Measurements from ENCODE around the gene NRL.

The NRL gene

DNA sequence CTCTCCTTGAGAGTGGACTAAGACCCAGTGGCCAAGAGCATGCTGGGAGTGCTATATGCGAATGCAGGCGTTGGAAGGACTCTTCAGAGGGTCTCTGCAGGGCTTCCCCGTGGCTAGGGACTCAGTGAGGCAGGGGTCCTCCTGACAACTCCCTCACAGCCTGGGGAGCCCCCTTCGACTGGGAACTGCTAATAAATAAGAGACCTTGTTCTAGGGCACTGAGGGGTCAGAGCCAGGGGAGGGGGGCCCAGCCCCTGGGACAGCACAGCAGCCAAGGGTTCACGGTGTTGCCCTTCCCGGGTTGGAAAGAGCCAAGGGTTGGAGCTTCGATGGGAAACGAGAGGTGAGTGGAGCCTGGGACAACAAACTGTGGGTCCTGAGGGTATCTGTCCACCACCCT lies 49.3 kb downstream of the NRL start:
- no peak for DNase-seq (ENCODE audit: low read depth)

- no peak for DNase-seq (ENCODE audit: low read depth)
These were observed 49.9 kb downstream of the NRL start for GRCh38 chr14:24064856-24065255.

DNA sequence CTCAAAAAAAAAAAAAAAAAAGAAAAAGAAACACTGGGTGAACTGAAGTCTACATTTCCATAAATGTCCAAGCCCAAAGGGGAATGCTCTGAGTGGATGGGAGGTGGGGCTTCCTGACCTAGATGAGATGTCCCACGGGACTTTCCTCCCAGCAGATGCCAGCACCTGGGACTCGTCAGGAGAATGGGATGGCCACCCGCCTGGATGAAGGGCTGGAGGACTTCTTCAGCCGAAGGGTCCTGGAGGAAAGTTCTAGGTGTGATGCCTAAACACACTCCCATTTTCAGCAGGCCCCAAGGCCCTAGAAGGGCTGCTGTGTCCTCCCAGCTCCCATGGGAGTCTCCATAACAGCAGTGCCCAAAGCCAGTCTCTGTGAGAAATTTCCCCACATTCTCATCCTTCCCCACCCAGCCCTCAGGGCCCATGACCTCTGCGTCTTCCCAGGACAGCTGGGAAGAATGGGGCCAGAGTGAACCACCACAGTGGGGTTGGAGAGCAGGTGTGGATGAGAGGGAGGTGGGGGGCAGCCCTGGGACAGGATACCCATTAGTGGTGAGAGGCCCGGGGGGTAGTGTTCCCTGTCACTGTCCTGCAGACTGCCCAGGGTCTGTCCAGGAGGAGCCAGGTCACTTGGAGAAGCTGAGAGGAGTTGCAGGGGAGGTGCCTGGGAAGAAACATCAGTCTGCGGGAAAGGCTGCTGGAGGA lies 50.5 kb downstream of the NRL start:
- DNase-seq (ENCODE audit: low read depth), result no peak

- DNase-seq (ENCODE audit: low read depth), result no peak
These were observed 51.4 kb downstream of the NRL start for GRCh38 chr14:24063263-24063836.

GRCh38 chr14:24062216-24062980 lies 52.4 kb downstream of the NRL start:
- DNase-seq (ENCODE audit: low read depth), result no peak

- no peak for DNase-seq (ENCODE audit: low read depth)
These were observed 53.5 kb downstream of the NRL start for GRCh38 chr14:24060984-24061913.

DNA sequence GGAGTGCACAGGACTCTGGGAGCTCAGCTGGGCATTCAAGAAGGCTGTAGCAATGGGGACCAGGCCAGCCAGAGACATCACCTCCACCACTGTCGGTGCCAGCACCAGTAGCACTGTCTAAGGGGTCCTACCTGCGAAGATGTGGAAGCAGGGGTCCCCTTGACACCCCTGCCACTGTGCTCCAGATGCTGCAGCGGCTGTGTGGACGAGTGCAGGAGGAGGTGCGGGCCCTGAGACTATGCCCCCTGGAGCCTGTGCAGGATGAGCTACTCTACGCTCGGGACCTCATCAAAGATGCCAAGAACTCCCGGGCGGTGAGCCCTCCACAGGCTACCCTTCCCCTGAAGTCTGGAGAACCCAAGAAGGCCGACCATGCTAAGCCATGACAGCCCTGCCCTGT lies 54.3 kb downstream of the NRL start:
- DNase-seq (ENCODE audit: low read depth), result no peak

- DNase-seq (ENCODE audit: low read depth), result no peak
These were observed 54.8 kb downstream of the NRL start for GRCh38 chr14:24059841-24060388.

GRCh38 chr14:24058951-24059475 lies 55.7 kb downstream of the NRL start:
- no peak for DNase-seq (ENCODE audit: low read depth)

DNA sequence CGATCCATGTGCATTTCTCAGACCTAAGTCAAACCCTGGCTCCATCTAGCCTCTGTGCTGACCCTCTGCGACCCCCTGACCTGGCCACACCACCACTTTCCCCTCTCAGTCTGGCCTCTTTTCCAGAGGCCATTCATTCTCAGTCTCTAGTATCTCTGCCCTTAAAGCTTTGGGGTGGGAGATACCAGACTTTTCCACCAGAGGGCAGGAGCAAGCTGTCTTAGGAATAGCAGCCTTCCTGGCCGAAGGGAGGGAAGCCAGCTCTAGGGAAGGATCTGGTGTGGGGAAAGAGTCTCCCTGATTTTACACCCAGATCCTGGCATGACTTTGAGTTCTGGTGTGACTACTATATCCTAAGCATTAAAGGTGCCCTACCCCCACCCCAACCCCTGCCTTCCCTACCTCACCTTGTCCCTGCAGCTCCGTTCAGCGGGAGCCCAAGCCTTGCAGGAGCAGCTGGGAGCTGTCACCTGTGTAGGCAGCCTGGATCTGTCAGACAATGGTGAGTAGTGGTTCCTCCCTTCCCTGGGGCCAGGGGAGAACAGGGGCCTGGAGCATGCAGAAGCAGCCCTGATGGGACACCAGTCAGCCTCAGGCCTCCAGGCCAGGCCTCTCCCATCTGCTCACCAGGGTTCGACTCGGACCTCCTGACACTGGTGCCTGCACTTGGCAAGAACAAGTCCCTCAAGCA lies 56.3 kb downstream of the NRL start:
- DNase-seq (ENCODE audit: low read depth), result no peak

- no peak for DNase-seq (ENCODE audit: low read depth)
These were observed 56.9 kb downstream of the NRL start for GRCh38 chr14:24057867-24058259.

DNA sequence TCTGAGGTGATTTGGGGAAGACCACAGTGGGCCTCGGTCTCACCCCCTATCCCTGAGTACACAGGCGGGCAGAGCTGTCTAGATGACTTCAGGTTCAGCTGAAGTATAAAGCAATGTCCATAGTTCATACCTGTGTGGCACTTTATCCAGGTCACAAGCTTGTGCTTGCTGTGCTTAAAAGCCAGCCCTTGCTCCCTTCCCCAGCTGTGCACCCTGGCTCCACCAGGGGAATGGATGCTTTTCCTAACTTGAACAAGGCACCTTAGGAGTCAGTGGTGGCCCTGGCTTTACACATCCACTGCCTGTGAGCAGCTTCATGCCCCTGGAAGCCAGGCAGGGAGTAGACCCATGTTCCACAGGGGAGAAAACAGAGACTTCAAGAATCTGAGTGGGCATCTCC lies 57.5 kb downstream of the NRL start:
- no peak for DNase-seq (ENCODE audit: low read depth)

DNA sequence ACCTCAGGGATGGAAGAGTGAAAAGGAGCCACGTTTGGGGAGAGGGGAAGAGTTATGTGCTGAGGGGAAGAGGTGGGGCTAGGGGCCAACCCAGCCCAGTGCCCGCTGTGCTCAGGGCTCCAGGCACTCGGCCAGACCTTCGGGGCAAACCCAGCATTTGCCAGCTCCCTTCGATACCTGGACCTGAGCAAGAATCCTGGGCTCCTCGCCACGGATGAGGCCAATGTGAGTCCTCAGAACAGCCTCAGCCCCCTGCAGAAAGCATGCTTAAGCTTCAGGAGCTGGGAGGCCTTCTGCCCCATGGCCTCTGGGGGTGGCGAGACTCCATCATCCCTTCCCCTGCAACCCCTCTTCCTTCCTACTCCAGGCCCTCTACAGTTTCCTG lies 58.0 kb downstream of the NRL start:
- no peak for DNase-seq (ENCODE audit: low read depth)

GRCh38 chr14:24055971-24056799 lies 58.6 kb downstream of the NRL start:
- DNase-seq (ENCODE audit: low read depth), result no peak

GRCh38 chr14:24054646-24055045 lies 60.1 kb downstream of the NRL start:
- DNase-seq (ENCODE audit: low read depth), result no peak

DNA sequence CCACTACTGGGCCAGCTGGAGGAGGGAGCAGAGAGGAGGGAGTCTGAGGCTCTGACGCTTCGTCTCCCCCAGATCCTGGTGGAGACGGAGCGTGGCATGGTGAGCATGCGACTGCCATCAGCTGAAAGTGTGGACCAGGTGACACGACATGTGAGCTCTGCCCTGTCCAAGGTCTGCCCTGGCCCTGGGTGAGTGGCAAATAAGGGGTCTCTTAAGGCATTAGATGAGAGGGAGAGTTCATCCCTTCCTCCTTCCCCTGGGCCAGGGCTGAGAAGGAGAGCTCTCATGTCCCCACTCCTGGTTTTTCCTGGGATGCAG lies 60.5 kb downstream of the NRL start:
- no peak for DNase-seq (ENCODE audit: low read depth)

GRCh38 chr14:24053548-24054323 lies 61.0 kb downstream of the NRL start:
- DNase-seq (ENCODE audit: low read depth), result no peak

- no peak for DNase-seq (ENCODE audit: low read depth)
These were observed 61.8 kb downstream of the NRL start for GRCh38 chr14:24052656-24053547.
